DOHH2 (cell line): Measurements from ENCODE around the gene SP140.

ENCODE experiments used
- EZH2phosphoT487 ChIP-seq: fragments of 200-600 bp; sonication (generic); IDR thresholded peaks from 2 replicates; pipeline ENCODE4 v1.6.1; 2017; ENCODE audit warnings: borderline replicate concordance, mild to moderate bottlenecking, antibody characterized with exemption, low read length, moderate library complexity, mixed read lengths
- TF ChIP-seq, protein P1 (sequence below): fragments of 200-600 bp; sonication (generic); IDR thresholded peaks from one replicate; pipeline ENCODE4 v1.5.1; 2014; ENCODE audit warnings: antibody characterized with exemption, mild to moderate bottlenecking, low read depth, low read length; ENCODE audit not compliant: poor library complexity, severe bottlenecking

DNA sequence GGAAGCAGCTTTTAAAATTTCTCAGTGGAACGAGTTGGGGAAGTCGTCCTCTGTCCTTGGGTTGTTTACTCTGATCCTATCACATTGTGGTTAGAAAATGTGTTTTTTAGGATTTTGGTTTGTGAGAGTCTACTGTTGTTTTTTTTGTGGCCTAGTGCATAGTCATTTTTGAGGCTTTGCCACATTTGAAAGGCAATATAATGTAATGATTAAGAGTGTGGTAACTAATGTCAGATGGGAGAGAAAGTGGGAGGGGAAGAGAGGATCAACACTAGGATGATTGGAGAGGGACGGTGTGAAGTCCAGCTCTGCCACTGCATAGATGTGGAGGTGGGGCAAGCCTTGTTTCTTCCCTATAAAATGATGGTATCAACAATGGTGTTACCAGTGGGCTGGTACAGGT is 109.9 kb downstream of the SP140 start:
- TF ChIP-seq, protein P1, sequence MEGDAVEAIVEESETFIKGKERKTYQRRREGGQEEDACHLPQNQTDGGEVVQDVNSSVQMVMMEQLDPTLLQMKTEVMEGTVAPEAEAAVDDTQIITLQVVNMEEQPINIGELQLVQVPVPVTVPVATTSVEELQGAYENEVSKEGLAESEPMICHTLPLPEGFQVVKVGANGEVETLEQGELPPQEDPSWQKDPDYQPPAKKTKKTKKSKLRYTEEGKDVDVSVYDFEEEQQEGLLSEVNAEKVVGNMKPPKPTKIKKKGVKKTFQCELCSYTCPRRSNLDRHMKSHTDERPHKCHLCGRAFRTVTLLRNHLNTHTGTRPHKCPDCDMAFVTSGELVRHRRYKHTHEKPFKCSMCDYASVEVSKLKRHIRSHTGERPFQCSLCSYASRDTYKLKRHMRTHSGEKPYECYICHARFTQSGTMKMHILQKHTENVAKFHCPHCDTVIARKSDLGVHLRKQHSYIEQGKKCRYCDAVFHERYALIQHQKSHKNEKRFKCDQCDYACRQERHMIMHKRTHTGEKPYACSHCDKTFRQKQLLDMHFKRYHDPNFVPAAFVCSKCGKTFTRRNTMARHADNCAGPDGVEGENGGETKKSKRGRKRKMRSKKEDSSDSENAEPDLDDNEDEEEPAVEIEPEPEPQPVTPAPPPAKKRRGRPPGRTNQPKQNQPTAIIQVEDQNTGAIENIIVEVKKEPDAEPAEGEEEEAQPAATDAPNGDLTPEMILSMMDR, result no peak
- no peak for TF ChIP-seq EZH2phosphoT487
